Measurements from ENCODE around the gene NRF1. TPM values are rescaled to one million over a fixed set of nuclear protein-coding genes. Genes with fewer than 3 reads are reported as not detected.
"Not testable (repeated sequence)": the region's sequence is repeated elsewhere in the genome, so short reads cannot be mapped to it uniquely, and the experiment has no call there.

Gene NRF1
- total RNA-seq, 1 donor from 2014 or later = 16.7 TPM

GRCh38 chr7:129571201-129571600 is 40.3 kb upstream of the NRF1 start:
- intact Hi-C loops (cut with DNase I) = no loop called here

GRCh38 chr7:129572205-129572604 is 39.3 kb upstream of the NRF1 start:
- DNase-seq = no peak
- H3K27ac ChIP-seq = no peak overlapping the region
- no peak overlapping the region for H3K4me3 ChIP-seq
- H3K9me3 ChIP-seq = no peaks in the 10 kb centered on the region
- no peak for TF ChIP-seq CTCF (IDR thresholded peaks at IDR 0.05)
- no peak for ATAC-seq
- no peaks in the 10 kb centered on the region for H3K4me1 ChIP-seq
- intact Hi-C loops (cut with DNase I) = no loop called here
- no peaks in the 10 kb centered on the region for H3K27me3 ChIP-seq (ENCODE audit: low read depth)
- H3K36me3 ChIP-seq = no peaks in the 10 kb centered on the region

More at GRCh38 chr7:129571201-129571600, 40.3 kb upstream of the NRF1 start:
- H3K36me3 ChIP-seq = no peaks in the 10 kb centered on the region
- DNase-seq (no peak), ATAC-seq (no peak)
- H3K4me1 ChIP-seq = no peaks in the 10 kb centered on the region
- no peaks in the 10 kb centered on the region for H3K9me3 ChIP-seq
- no peak overlapping the region for H3K4me3 ChIP-seq
- TF ChIP-seq CTCF (IDR thresholded peaks at IDR 0.05) = no peak
- no peaks in the 10 kb centered on the region for H3K27me3 ChIP-seq (ENCODE audit: low read depth)
- no peak overlapping the region for H3K27ac ChIP-seq

- Histone ChIP-seq H3K27me3 (ENCODE audit: low read depth) (no peaks in the 10 kb centered on the region), H3K36me3 (no peaks in the 10 kb centered on the region), H3K4me1 (no peaks in the 10 kb centered on the region), H3K4me3 (no peak overlapping the region), H3K9me3 (peaks cover 9% of the 10 kb centered on the region), H3K27ac (no peak overlapping the region)
- TF ChIP-seq CTCF (IDR thresholded peaks at IDR 0.05) = no peak
- intact Hi-C loops (cut with DNase I) = no loop called here
- no peak for ATAC-seq
- DNase-seq = no peak
These were observed 37.0 kb upstream of the NRF1 start for GRCh38 chr7:129574487-129574886.

GRCh38 chr7:129575699-129576098 is 35.8 kb upstream of the NRF1 start:
- H3K27me3 ChIP-seq (ENCODE audit: low read depth) = no peaks in the 10 kb centered on the region
- no peaks in the 10 kb centered on the region for H3K36me3 ChIP-seq
- no peaks in the 10 kb centered on the region for H3K4me1 ChIP-seq
- no peak for TF ChIP-seq CTCF (IDR thresholded peaks at IDR 0.05)
- peaks cover 9% of the 10 kb centered on the region for H3K9me3 ChIP-seq
- no peak overlapping the region for H3K27ac ChIP-seq
- H3K4me3 ChIP-seq = no peak overlapping the region
- intact Hi-C loops (cut with DNase I) = no loop called here
- ATAC-seq (no peak), DNase-seq (no peak)

- Histone ChIP-seq H3K4me1 (no peaks in the 10 kb centered on the region), H3K27ac (no peak overlapping the region), H3K27me3 (ENCODE audit: low read depth) (no peaks in the 10 kb centered on the region), H3K36me3 (no peaks in the 10 kb centered on the region), H3K9me3 (peaks cover 9% of the 10 kb centered on the region), H3K4me3 (no peak overlapping the region)
- DNase-seq (no peak), ATAC-seq (no peak)
- TF ChIP-seq CTCF (IDR thresholded peaks at IDR 0.05) = no peak
- intact Hi-C loops (cut with DNase I) = no loop called here
These were observed 35.4 kb upstream of the NRF1 start for GRCh38 chr7:129576138-129576537.

- no peak for DNase-seq
- no peak for ATAC-seq
These were observed 32.7 kb upstream of the NRF1 start for GRCh38 chr7:129578829-129579228.

GRCh38 chr7:129586179-129586578 is 25.3 kb upstream of the NRF1 start:
- H3K4me1 ChIP-seq; ATAC-seq; H3K4me3 ChIP-seq; intact Hi-C loops (cut with DNase I); DNase-seq; H3K27ac ChIP-seq; H3K27me3 ChIP-seq (ENCODE audit: low read depth); H3K36me3 ChIP-seq: not testable (repeated sequence)
- peaks cover 24% of the 10 kb centered on the region for H3K9me3 ChIP-seq

More at GRCh38 chr7:129578829-129579228, 32.7 kb upstream of the NRF1 start:
- Histone ChIP-seq H3K27me3 (ENCODE audit: low read depth) (no peaks in the 10 kb centered on the region), H3K9me3 (peaks cover 9% of the 10 kb centered on the region), H3K36me3 (no peaks in the 10 kb centered on the region), H3K4me1 (no peaks in the 10 kb centered on the region), H3K4me3 (no peak overlapping the region), H3K27ac (no peak overlapping the region)
- intact Hi-C loops (cut with DNase I) = no loop called here
- no peak for TF ChIP-seq CTCF (IDR thresholded peaks at IDR 0.05)
